IMR-90 (cell line): Measurements from ENCODE around the gene CSGALNACT2. TPM values are rescaled to one million over a fixed set of nuclear protein-coding genes. Genes with fewer than 3 reads are reported as not detected.

Experiments used
- ATAC-seq: fragments of 200-7000 bp; cut with Tn5 transposase; 2 replicates; pipeline ENCODE4 v1.9.1; 2020; ENCODE audit warnings: low read depth, mild to moderate bottlenecking, moderate library complexity
- BruUV-seq: library from RNA; stranded (reverse); fragments of 400-500 nt; replicated peaks from 2 replicates; lab custom pipeline; 2021; lab: Mats Ljungman, UMichigan
- CTCF ChIA-PET: fragments of 300-600 bp; formaldehyde crosslinking; extraction: SDS; loops from one replicate; lab custom pipeline; 2021; ENCODE audit warnings: antibody characterized with exemption; lab: Yijun Ruan, JAX
- POLR2A ChIA-PET: fragments of 300-600 bp; sonication (Branson Sonifier 250); formaldehyde crosslinking; loops from one replicate; lab custom pipeline; 2022; ENCODE audit warnings: antibody characterized with exemption; ENCODE audit not compliant: unreplicated experiment; lab: Charles Lee
- DNase-seq: peaks from one replicate; pipeline ENCODE4 v3.0.0; 2013
- H2AFZ ChIP-seq: replicated peaks from 2 replicates; pipeline ENCODE3; 2013; ENCODE audit warnings: low read length, mild to moderate bottlenecking; ENCODE audit not compliant: poor library complexity
- H2AK5ac ChIP-seq: 2 replicates; pipeline ENCODE4 v1.6.1; 2013; ENCODE audit warnings: low read depth, low read length, inconsistent platforms
- H2AK9ac ChIP-seq: replicated peaks from 2 replicates; pipeline ENCODE3; 2013; ENCODE audit warnings: mild to moderate bottlenecking, low read depth, low read length, moderate library complexity; ENCODE audit not compliant: poor library complexity
- H2BK120ac ChIP-seq: 2 replicates; pipeline ENCODE4 v1.6.1; 2013; ENCODE audit warnings: low read depth, low read length, inconsistent platforms
- H2BK15ac ChIP-seq: 3 replicates; pipeline ENCODE4 v1.6.1; 2013; ENCODE audit warnings: low read depth, low read length, inconsistent platforms
- H2BK20ac ChIP-seq: 2 replicates; pipeline ENCODE4 v1.6.1; 2013; ENCODE audit warnings: low read depth, mild to moderate bottlenecking, inconsistent platforms, low read length, moderate library complexity
- H2BK5ac ChIP-seq: 2 replicates; pipeline ENCODE4 v1.6.1; 2013; ENCODE audit warnings: mild to moderate bottlenecking, low read depth, low read length, inconsistent platforms; ENCODE audit not compliant: poor library complexity, severe bottlenecking
- H3K14ac ChIP-seq: replicated peaks from 2 replicates; pipeline ENCODE4 v1.6.1; 2013; ENCODE audit warnings: low read depth, low read length, inconsistent platforms
- H3K18ac ChIP-seq: 2 replicates; pipeline ENCODE4 v1.6.1; 2013; ENCODE audit warnings: low read depth, low read length, control low read depth
- H3K23ac ChIP-seq: 2 replicates; pipeline ENCODE4 v1.6.1; 2013; ENCODE audit warnings: low read depth, low read length, inconsistent platforms
- H3K27ac ChIP-seq: 2 replicates; pipeline ENCODE4 v1.5.1; 2013; ENCODE audit warnings: mild to moderate bottlenecking, control low read depth, low read length; ENCODE audit not compliant: insufficient read depth
- H3K27me3 ChIP-seq: 2 replicates; pipeline ENCODE4 v1.6.1; 2013; ENCODE audit warnings: low read length; ENCODE audit not compliant: control insufficient read depth, insufficient read depth
- H3K36me3 ChIP-seq: 2 replicates; pipeline ENCODE4 v1.6.1; 2013; ENCODE audit warnings: low read length, mixed read lengths; ENCODE audit not compliant: control insufficient read depth, insufficient read depth
- H3K4ac ChIP-seq: 2 replicates; pipeline ENCODE4 v1.6.1; 2013; ENCODE audit warnings: low read depth, low read length, inconsistent platforms
- H3K4me1 ChIP-seq: 2 replicates; pipeline ENCODE4 v1.6.1; 2013; ENCODE audit warnings: low read length, mixed read lengths; ENCODE audit not compliant: control insufficient read depth, insufficient read depth
- H3K4me2 ChIP-seq: 2 replicates; pipeline ENCODE4 v1.6.1; 2013; ENCODE audit warnings: low read depth, mild to moderate bottlenecking, control low read depth, low read length, moderate library complexity
- H3K4me3 ChIP-seq: 2 replicates; pipeline ENCODE4 v1.5.1; 2013; ENCODE audit warnings: low read depth, mild to moderate bottlenecking, control low read depth, low read length, moderate library complexity; ENCODE audit not compliant: insufficient read depth
- H3K56ac ChIP-seq: 2 replicates; pipeline ENCODE4 v1.6.1; 2013; ENCODE audit warnings: low read length, inconsistent platforms; ENCODE audit not compliant: insufficient read depth; ENCODE audit errors: extremely low read depth
- H3K79me1 ChIP-seq, 2 experiments: 2 replicates each; pipeline ENCODE4 v1.6.1; 2013; ENCODE audit warnings: low read length in 2 of 2, inconsistent platforms in 1 of 2, low read depth in 1 of 2
- H3K9ac ChIP-seq: 2 replicates; pipeline ENCODE4 v1.6.1; 2013; ENCODE audit warnings: low read depth, low read length, control low read depth
- H3K9me1 ChIP-seq: 2 replicates; pipeline ENCODE4 v1.6.1; 2013; ENCODE audit warnings: low read length, inconsistent platforms; ENCODE audit not compliant: insufficient read depth
- H3K9me3 ChIP-seq: 2 replicates; pipeline ENCODE4 v1.6.1; 2013; ENCODE audit warnings: low read length; ENCODE audit not compliant: control insufficient read depth, insufficient read depth
- H4K20me1 ChIP-seq: 2 replicates; pipeline ENCODE4 v1.6.1; 2013; ENCODE audit warnings: low read length, inconsistent platforms; ENCODE audit not compliant: insufficient read depth
- H4K5ac ChIP-seq: 2 replicates; pipeline ENCODE4 v1.6.1; 2013; ENCODE audit warnings: mild to moderate bottlenecking, low read depth, low read length, control low read depth
- H4K8ac ChIP-seq, 2 experiments: 2 replicates each; pipeline ENCODE4 v1.6.1; 2013; ENCODE audit warnings: low read depth in 2 of 2, low read length in 2 of 2, control low read depth in 1 of 2, inconsistent platforms in 1 of 2
- H4K91ac ChIP-seq: 2 replicates; pipeline ENCODE4 v1.6.1; 2013; ENCODE audit warnings: low read depth, low read length, inconsistent platforms; ENCODE audit not compliant: insufficient read depth
- CEBPB ChIP-seq: IDR thresholded peaks from 2 replicates; pipeline ENCODE4 v1.6.1; 2012; ENCODE audit warnings: low read depth, low read length, improper control_type of control experiment
- CHD1 ChIP-seq: IDR thresholded peaks from 2 replicates; pipeline ENCODE4 v1.6.1; 2012; ENCODE audit warnings: low read depth, low read length, improper control_type of control experiment
- CTCF ChIP-seq: conservative IDR thresholded peaks from 2 replicates; pipeline ENCODE4 v1.5.1; 2012; ENCODE audit warnings: mild to moderate bottlenecking, low read depth, low read length, improper control_type of control experiment
- ELK1 ChIP-seq: fragments of 150-350 bp; IDR thresholded peaks from 2 replicates; pipeline ENCODE4 v1.6.1; 2016; ENCODE audit warnings: low read depth, mild to moderate bottlenecking, low read length, moderate library complexity, borderline replicate concordance
- FOS ChIP-seq: fragments of 150-350 bp; IDR thresholded peaks from 2 replicates; pipeline ENCODE4 v1.6.1; 2016; ENCODE audit warnings: low read depth, low read length
- MAZ ChIP-seq: IDR thresholded peaks from 2 replicates; pipeline ENCODE4 v1.6.1; 2012; ENCODE audit warnings: low read depth, mild to moderate bottlenecking, low read length, improper control_type of control experiment, moderate library complexity, borderline replicate concordance
- MXI1 ChIP-seq: IDR thresholded peaks from 2 replicates; pipeline ENCODE4 v1.6.1; 2012; ENCODE audit warnings: low read depth, mild to moderate bottlenecking, low read length, moderate library complexity, borderline replicate concordance
- NFE2L2 ChIP-seq: fragments of 150-350 bp; IDR thresholded peaks from 2 replicates; pipeline ENCODE4 v1.6.1; 2016; ENCODE audit warnings: low read depth, mild to moderate bottlenecking, low read length
- POLR2A ChIP-seq: IDR thresholded peaks from 2 replicates; pipeline ENCODE4 v1.6.1; 2012; ENCODE audit warnings: mild to moderate bottlenecking, low read depth, low read length
- RAD21 ChIP-seq: IDR thresholded peaks from 2 replicates; pipeline ENCODE4 v1.6.1; 2012; ENCODE audit warnings: low read length, improper control_type of control experiment
- RCOR1 ChIP-seq: IDR thresholded peaks from 2 replicates; pipeline ENCODE4 v1.6.1; 2012; ENCODE audit warnings: mild to moderate bottlenecking, low read length, improper control_type of control experiment; ENCODE audit not compliant: insufficient replicate concordance
- RFX5 ChIP-seq: IDR thresholded peaks from 2 replicates; pipeline ENCODE4 v1.8.0; 2012; ENCODE audit warnings: low read depth, mild to moderate bottlenecking, low read length, moderate library complexity
- SMC3 ChIP-seq: fragments of 150-350 bp; IDR thresholded peaks from 2 replicates; pipeline ENCODE4 v1.6.1; 2016; ENCODE audit warnings: low read depth, mild to moderate bottlenecking, antibody characterized with exemption, low read length, moderate library complexity
- WGBS, 2 experiments: methylation state at CpG; one replicate each; pipeline versions ENCODE4 v1.1.5 to v1.1.7; 2013; ENCODE audit warnings: missing lambda C conversion rate in 2 of 2; ENCODE audit not compliant: insufficient read length in 1 of 2; ENCODE audit errors: extremely low coverage in 2 of 2; 5-methylcytosine and 5-hydroxymethylcytosine counted together
- dilution Hi-C: fragments of 300-500 bp; cut with HindIII; formaldehyde crosslinking; loops from one replicate; pipeline ENCODE4 v1.14.3; 2018; ENCODE audit warnings: low sequenced_read_pairs; ENCODE audit not compliant: unreplicated experiment
- in situ Hi-C: fragments of 300-500 bp; cut with MboI; formaldehyde crosslinking; loops from 3 replicates; pipeline ENCODE4 v1.14.3; 2019; ENCODE audit warnings: low sequenced_read_pairs, inconsistent platforms, mixed read lengths
- intact Hi-C: fragments of 100-400 bp; cut with micrococcal nuclease; formaldehyde crosslinking; loops from 2 replicates; pipeline ENCODE4 v1.10.0; 2022
- polyA plus RNA-seq, 3 experiments: library from polyadenylated mRNA; depleted of rRNA; stranded (reverse); fragments of >200 nt; gene quantifications; 2 replicates each; pipeline ENCODE4 v1.2.3, GENCODE V29; 2012; ENCODE audit warnings: low replicate concordance in 1 of 3
- total RNA-seq: library from RNA; depleted of rRNA; stranded (reverse); fragments of >200 nt; gene quantifications from 2 replicates; pipeline ENCODE4 v1.2.3, GENCODE V29; 2012
- TF ChIP-seq, protein P1 (sequence below): fragments of 150-350 bp; IDR thresholded peaks from 2 replicates; pipeline ENCODE4 v1.6.1; 2017; ENCODE audit warnings: mild to moderate bottlenecking, antibody characterized with exemption, low read length, low read depth

CSGALNACT2 gene
- total and polyA plus RNA-seq, 2 of the 4 experiments (the other 2 are of a cell fraction) = 6.5 to 13.1 TPM

DNA sequence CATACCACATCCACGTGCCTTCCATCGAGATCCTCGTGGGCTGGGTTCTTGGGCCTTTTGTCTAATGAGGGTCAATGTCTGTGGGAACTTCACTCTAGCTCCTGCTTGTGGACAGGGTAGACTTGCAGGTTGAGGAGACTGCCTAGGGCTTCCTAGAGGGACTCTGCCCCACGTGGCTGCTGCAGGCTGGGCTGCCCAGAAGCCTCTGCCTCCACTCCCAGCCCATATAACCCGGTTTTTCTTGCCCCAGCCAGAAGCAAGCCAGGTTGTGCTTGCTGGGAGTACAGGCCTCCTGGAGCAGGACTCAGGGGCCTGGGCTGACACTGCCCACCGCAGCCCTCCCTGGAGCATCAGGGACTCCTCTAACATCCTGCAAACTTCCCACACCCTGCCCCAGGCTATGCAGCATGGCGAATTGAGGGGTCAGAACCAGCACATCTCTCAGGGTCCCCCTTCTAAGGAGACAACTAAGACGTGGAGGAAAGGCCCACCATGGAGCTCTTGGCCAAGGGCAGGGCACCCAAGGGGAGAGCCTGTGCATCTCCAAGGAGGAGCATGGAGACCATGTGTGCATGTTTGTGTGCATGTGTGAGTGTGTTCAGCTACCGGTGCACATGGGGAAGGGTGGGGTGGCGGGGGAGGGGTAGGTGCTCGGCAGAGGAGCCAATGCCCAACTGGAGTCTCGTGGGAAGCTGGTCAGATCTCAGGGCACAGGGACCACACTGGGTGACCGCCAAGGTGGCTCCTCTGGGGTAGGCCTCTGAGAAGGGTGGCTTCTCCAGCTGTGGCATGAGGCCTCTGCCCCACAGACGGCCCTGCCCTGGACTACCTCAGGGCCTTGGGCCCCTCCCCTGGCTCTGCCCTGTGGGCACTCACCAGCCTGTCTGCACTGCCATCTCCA lies 66.0 kb downstream of the CSGALNACT2 start:
- no peak for ATAC-seq
- H3K14ac ChIP-seq = no peak overlapping the region
- no peak for DNase-seq
- no peak overlapping the region for H4K5ac ChIP-seq
- H2BK120ac ChIP-seq = no peak overlapping the region
- no peak overlapping the region for H3K4ac ChIP-seq
- peak overlapping the region; percentile 76 for H2AFZ ChIP-seq
- intact Hi-C loops = loop anchor here (10.0 kb wide), 1 partner anchor 141 kb away; no protein-coding TSS in a partner anchor
- no peak overlapping the region for H2BK5ac ChIP-seq
- H3K36me3 ChIP-seq = no peaks in the 10 kb centered on the region
- no peak overlapping the region for H2BK20ac ChIP-seq
- CTCF ChIA-PET = interaction anchor here (0.6 to 1.6 kb wide), 6 partner anchors 9 to 69 kb away, joined by 3 to 6 read pairs (median 4); no protein-coding TSS in a partner anchor
- no peak overlapping the region for H3K27ac ChIP-seq
- H3K79me1 ChIP-seq = no peaks in the 10 kb centered on the region
- H3K23ac ChIP-seq = no peak overlapping the region
- H3K9me3 ChIP-seq = no peaks in the 10 kb centered on the region
- H3K9ac ChIP-seq = no peak overlapping the region
- H4K8ac ChIP-seq = no peak overlapping the region
- H3K4me2 ChIP-seq = no peak overlapping the region
- no peaks in the 10 kb centered on the region; the same call in 1 of the 2 replicates for H3K4me1 ChIP-seq
- peaks cover 2% of the 10 kb centered on the region; the same call in 1 of the 2 replicates for H3K27me3 ChIP-seq
- H3K56ac ChIP-seq = no peak overlapping the region
- no TSS peak for BruUV-seq
- WGBS, 2 experiments = 93% methylated on average over 3 of the region's 14 CpGs; no CpG with 5 or more reads in 1 of the 2 experiments
- H4K20me1 ChIP-seq = no peaks in the 10 kb centered on the region; the same call in 1 of the 2 replicates
- POLR2A ChIA-PET = no interaction called here
- no peak overlapping the region for H3K4me3 ChIP-seq
- H2AK9ac ChIP-seq = peak overlapping the region; percentile 74
- in situ Hi-C loops = no loop called here
- H2AK5ac ChIP-seq = no peak overlapping the region
- dilution Hi-C loops = no loop called here
- H3K18ac ChIP-seq = no peak overlapping the region
- H2BK15ac ChIP-seq = no peak overlapping the region
- no peaks in the 10 kb centered on the region for H3K9me1 ChIP-seq
- no peak overlapping the region for H4K91ac ChIP-seq
- TF ChIP-seq NFE2L2 (no peak), RCOR1 (no peak), CEBPB (no peak), POLR2A (no peak), MAZ (no peak), CTCF (no peak; the same call in 1 of the 2 replicates), RAD21 (no peak), FOS (no peak), ELK1 (no peak), RFX5 (no peak), MXI1 (no peak), CHD1 (no peak), SMC3 (no peak)
- TF ChIP-seq, protein P1, sequence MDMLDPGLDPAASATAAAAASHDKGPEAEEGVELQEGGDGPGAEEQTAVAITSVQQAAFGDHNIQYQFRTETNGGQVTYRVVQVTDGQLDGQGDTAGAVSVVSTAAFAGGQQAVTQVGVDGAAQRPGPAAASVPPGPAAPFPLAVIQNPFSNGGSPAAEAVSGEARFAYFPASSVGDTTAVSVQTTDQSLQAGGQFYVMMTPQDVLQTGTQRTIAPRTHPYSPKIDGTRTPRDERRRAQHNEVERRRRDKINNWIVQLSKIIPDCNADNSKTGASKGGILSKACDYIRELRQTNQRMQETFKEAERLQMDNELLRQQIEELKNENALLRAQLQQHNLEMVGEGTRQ = no peak
